Right atrium auricular region (tissue), 2 donors: Measurements from ENCODE around the gene NTRK1. TPM values are rescaled to one million over a fixed set of nuclear protein-coding genes. Genes with fewer than 3 reads are reported as not detected.

ENCODE experiments used
- DNase-seq: peaks from one replicate; pipeline ENCODE4 v3.0.0-alpha.2; 2019; ENCODE audit warnings: low spot score
- H3K27ac ChIP-seq, 2 donors: fragments of 200-600 bp; sonication (generic); 1 replicate in 1 of 2; 2 replicates in 1 of 2; pipeline ENCODE4 v1.5.1; 2016 to 2019
- H3K27me3 ChIP-seq, 2 donors: fragments of 200-600 bp; sonication (generic); one replicate each; pipeline versions ENCODE4 v1.5.1 to v1.6.0; 2017 to 2019
- H3K36me3 ChIP-seq: fragments of 200-600 bp; sonication (generic); one replicate; pipeline ENCODE4 v1.5.1; 2016
- H3K4me1 ChIP-seq, 2 donors: fragments of 200-600 bp; sonication (generic); one replicate each; pipeline versions ENCODE4 v1.5.1 to v1.6.0; 2017 to 2019
- H3K4me3 ChIP-seq, 2 donors: fragments of 200-600 bp; sonication (generic); 1 replicate in 1 of 2; 2 replicates in 1 of 2; pipeline ENCODE4 v1.5.1; 2017 to 2019; ENCODE audit warnings: mild to moderate bottlenecking in 1 of 2, moderate library complexity in 1 of 2
- H3K9me3 ChIP-seq, 2 donors: fragments of 200-600 bp; sonication (generic); one replicate each; pipeline ENCODE4 v1.5.1; 2019
- total RNA-seq, 2 donors: library from RNA; depleted of rRNA; stranded (reverse); fragments of >200 nt; gene quantifications; one replicate each; pipeline ENCODE4 v1.1.0, GENCODE V29; 2016
- TF ChIP-seq, protein P1 (sequence below), 2 donors: fragments of 200-600 bp; sonication (generic); IDR thresholded peaks; one replicate each; pipeline ENCODE4 v1.5.1; 2019; ENCODE audit warnings: antibody characterized with exemption in 2 of 2

Gene NTRK1
- total RNA-seq, 2 donors from 2014 or later, result 0.43 to 1.7 TPM

DNA sequence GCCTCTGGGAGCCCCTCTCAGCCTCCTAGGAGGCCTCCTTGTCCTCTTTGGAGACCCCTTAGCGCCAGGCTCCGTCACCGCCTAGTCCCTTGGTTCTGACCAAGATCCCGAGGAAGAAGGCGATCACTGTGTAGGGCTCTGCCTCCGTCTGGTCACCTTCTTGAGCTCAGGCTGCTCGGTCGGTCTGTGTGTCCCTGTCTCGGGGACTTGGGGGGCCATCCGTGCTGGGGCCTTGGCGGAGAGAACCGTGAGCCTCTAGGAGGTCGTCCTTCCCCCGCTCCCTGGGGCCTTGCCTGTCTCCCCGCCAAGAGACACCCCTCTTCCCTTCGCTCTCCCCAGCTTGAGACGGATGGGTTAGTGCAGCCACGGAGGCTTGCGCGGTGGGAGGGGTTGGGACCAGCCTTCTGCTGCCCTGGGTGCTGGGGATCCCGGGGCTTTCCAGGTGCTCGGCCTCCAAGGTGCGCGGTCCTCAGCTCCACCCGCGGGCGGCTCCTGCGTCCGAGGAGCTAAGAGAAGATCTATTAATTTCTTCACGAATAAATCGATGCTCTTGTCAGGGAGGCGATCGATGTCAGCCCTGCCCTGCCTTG lies 1.0 kb upstream of the NTRK1 start:
- Histone ChIP-seq H3K27ac (no peak overlapping the region), H3K4me1 (peaks cover 0 to 33% of the 10 kb centered on the region in 2 donors), H3K9me3 (no peaks in the 10 kb centered on the region), H3K27me3 (peaks cover 6 to 15% of the 10 kb centered on the region in 2 donors), H3K4me3 (peak overlapping the region in 1 of 2 donors; percentile 44), H3K36me3 (no peaks in the 10 kb centered on the region)
- DNase-seq, result no peak
- TF ChIP-seq, protein P1, sequence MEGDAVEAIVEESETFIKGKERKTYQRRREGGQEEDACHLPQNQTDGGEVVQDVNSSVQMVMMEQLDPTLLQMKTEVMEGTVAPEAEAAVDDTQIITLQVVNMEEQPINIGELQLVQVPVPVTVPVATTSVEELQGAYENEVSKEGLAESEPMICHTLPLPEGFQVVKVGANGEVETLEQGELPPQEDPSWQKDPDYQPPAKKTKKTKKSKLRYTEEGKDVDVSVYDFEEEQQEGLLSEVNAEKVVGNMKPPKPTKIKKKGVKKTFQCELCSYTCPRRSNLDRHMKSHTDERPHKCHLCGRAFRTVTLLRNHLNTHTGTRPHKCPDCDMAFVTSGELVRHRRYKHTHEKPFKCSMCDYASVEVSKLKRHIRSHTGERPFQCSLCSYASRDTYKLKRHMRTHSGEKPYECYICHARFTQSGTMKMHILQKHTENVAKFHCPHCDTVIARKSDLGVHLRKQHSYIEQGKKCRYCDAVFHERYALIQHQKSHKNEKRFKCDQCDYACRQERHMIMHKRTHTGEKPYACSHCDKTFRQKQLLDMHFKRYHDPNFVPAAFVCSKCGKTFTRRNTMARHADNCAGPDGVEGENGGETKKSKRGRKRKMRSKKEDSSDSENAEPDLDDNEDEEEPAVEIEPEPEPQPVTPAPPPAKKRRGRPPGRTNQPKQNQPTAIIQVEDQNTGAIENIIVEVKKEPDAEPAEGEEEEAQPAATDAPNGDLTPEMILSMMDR (IDR thresholded peaks at IDR 0.05), result no peak

DNA sequence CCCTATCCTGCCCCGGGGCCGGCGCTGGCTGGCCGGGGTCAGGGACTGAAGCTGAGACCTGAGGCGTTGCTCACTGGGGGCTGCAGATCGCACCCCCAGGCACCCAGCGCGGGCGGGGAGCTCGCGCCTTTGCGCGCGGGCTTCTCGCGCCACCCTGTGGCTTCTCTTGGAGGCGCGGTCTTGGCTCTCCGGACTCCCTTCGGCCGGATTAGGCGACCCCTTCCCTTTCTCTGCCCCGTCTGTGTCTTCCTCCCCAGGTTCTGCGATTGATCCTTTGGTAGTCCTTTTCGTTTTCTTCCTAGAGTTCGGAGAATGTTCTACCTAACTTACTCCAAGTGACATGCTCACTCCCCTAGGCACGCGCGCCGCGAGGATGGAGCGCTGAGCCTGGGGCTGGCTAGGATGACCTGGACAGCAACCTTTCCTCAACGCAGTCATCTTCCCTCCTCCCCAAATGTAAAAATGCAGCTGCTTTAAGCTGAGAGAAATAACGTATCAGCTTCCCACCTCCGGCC lies 495 bp upstream of the NTRK1 start:
- Histone ChIP-seq H3K27ac (no peak overlapping the region), H3K4me1 (peaks cover 0 to 33% of the 10 kb centered on the region in 2 donors), H3K36me3 (no peaks in the 10 kb centered on the region), H3K27me3 (peaks cover 6 to 15% of the 10 kb centered on the region in 2 donors), H3K9me3 (no peaks in the 10 kb centered on the region), H3K4me3 (peak overlapping the region in 1 of 2 donors; percentile 44)
- TF ChIP-seq, protein P1 (IDR thresholded peaks at IDR 0.05), result peak; percentile 66 to 94
- DNase-seq, result no peak

DNA sequence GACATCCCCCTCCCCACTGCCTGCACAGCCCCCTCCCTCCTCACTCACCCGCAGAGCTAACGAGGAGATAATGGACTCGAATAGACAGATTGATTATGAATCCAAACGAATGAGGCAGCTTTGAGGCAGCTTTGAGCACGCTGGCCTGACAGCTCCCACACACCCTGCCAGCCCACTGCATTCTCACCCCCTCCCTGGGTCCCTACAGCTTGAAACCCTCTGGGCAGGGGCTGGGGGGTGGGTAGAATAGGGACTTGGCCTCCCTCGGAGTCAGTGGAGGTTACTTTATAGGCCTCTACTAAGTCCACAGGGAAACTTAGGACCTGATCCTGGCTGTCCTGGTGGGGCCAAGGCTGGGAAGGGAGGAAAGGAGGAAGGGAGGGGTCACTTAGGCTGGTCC lies 1.9 kb downstream of the NTRK1 start:
- DNase-seq, result no peak
- TF ChIP-seq, protein P1 (IDR thresholded peaks at IDR 0.05), result no peak
- no peaks in the 10 kb centered on the region for H3K9me3 ChIP-seq
- H3K27me3 ChIP-seq, result peaks cover 6 to 15% of the 10 kb centered on the region in 2 donors
- no peaks in the 10 kb centered on the region for H3K36me3 ChIP-seq
- H3K4me3 ChIP-seq, result no peak overlapping the region
- no peak overlapping the region for H3K27ac ChIP-seq
- H3K4me1 ChIP-seq, result peaks cover 0 to 33% of the 10 kb centered on the region in 2 donors

DNA sequence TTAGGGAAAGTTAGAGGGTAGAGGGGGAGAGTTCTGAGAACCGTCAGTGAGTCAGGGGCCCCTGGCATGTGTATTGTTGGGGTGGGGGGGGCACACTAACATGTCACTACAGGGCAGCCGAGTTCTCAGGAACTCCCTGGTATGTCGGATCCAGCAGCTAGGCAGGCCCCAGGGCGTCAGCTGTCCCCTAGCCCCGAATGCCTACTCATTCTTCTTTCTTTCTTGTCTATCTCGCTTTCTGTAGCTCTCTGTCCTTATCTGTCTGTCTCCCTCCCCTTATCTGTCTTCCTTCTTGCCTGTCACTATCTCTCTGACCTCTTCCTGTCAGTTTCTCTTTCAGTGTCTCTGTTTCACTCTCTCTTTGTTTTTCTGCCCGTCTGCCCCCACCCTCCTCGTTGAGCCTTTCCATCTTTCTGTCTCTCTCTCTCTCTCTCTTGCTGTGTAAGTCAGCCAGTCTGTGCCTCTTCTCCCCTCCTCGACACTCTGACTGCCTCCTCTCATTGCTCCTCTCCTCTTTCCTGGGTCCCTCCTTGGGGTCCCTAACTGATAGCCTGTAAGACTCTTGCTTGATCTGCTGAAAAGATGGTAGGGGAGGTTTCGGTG lies 2.4 kb downstream of the NTRK1 start:
- Histone ChIP-seq H3K27ac (no peak overlapping the region), H3K4me1 (peaks cover 0 to 32% of the 10 kb centered on the region in 2 donors), H3K27me3 (peaks cover 6 to 15% of the 10 kb centered on the region in 2 donors), H3K9me3 (no peaks in the 10 kb centered on the region), H3K4me3 (no peak overlapping the region), H3K36me3 (no peaks in the 10 kb centered on the region)
- TF ChIP-seq, protein P1 (IDR thresholded peaks at IDR 0.05), result no peak
- DNase-seq, result no peak

DNA sequence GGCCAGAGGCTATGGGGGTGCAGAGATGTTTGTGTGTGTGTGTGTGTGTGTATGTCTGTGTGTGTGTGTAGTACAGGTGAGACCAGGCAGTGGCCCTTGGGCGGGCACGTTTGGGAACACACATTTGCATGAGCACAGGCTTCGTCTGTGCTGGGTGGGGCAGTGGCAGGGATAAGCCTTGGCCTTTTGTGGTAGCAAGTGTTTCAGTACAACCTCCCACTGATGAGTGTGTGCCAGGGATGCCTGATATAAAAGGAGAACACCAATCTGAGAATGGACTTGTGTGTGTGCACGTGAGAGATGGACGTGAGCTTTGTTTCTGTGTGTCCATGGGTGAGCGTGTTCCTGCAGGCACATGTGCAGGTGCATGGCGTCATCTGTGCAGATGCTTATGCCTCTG lies 3.0 kb downstream of the NTRK1 start:
- TF ChIP-seq, protein P1 (IDR thresholded peaks at IDR 0.05), result no peak
- no peak for DNase-seq
- Histone ChIP-seq H3K27me3 (peaks cover 6 to 15% of the 10 kb centered on the region in 2 donors), H3K4me1 (peaks cover 0 to 26% of the 10 kb centered on the region in 2 donors), H3K27ac (no peak overlapping the region), H3K4me3 (no peak overlapping the region), H3K9me3 (no peaks in the 10 kb centered on the region), H3K36me3 (no peaks in the 10 kb centered on the region)
